H9 (cell line): Measurements from ENCODE around the gene SCCPDH. TPM values are rescaled to one million over a fixed set of nuclear protein-coding genes. Genes with fewer than 3 reads are reported as not detected.

Experiments
- DNase-seq: peaks from one replicate; pipeline ENCODE4 v3.0.0-alpha.2; 2017
- H2AFZ ChIP-seq: one replicate; pipeline ENCODE4 v1.6.1; 2013; ENCODE audit warnings: mild to moderate bottlenecking, low read length, control low read depth, moderate library complexity
- H2AK5ac ChIP-seq: 2 replicates; pipeline ENCODE4 v1.6.1; 2013; ENCODE audit warnings: low read length, control low read depth, mixed read lengths; ENCODE audit not compliant: insufficient read length
- H2BK120ac ChIP-seq: one replicate; pipeline ENCODE4 v1.6.1; 2013; ENCODE audit warnings: low read depth, mild to moderate bottlenecking, low read length, control low read depth, inconsistent platforms; ENCODE audit not compliant: poor library complexity, severe bottlenecking
- H2BK12ac ChIP-seq: 2 replicates; pipeline ENCODE4 v1.6.1; 2013; ENCODE audit warnings: low read length, control low read depth, mixed read lengths, low read depth; ENCODE audit not compliant: insufficient read length
- H2BK15ac ChIP-seq: 2 replicates; pipeline ENCODE4 v1.6.1; 2013; ENCODE audit warnings: low read depth, low read length, control low read depth
- H2BK20ac ChIP-seq: one replicate; pipeline ENCODE4 v1.6.1; 2013; ENCODE audit warnings: low read depth, mild to moderate bottlenecking, low read length, control low read depth, inconsistent platforms; ENCODE audit not compliant: poor library complexity, severe bottlenecking
- H2BK5ac ChIP-seq: 2 replicates; pipeline ENCODE4 v1.6.1; 2013; ENCODE audit warnings: low read length, control low read depth, mixed read lengths; ENCODE audit not compliant: insufficient read length
- H3K14ac ChIP-seq: 2 replicates; pipeline ENCODE4 v1.6.1; 2013; ENCODE audit warnings: low read length, control low read depth; ENCODE audit not compliant: insufficient read depth
- H3K18ac ChIP-seq: 2 replicates; pipeline ENCODE4 v1.6.1; 2013; ENCODE audit warnings: low read depth, mild to moderate bottlenecking, mixed read lengths, low read length, control low read depth; ENCODE audit not compliant: insufficient read length
- H3K23ac ChIP-seq: 2 replicates; pipeline ENCODE4 v1.6.1; 2013; ENCODE audit warnings: low read length, control low read depth, mixed read lengths, low read depth; ENCODE audit not compliant: insufficient read length
- H3K23me2 ChIP-seq: 2 replicates; pipeline ENCODE4 v1.6.1; 2013; ENCODE audit warnings: low read depth, mild to moderate bottlenecking, mixed read lengths, low read length, control low read depth; ENCODE audit not compliant: insufficient read length, poor library complexity, severe bottlenecking
- H3K27ac ChIP-seq: 2 replicates; pipeline ENCODE4 v1.5.1; 2013; ENCODE audit warnings: low read length, control low read depth, mixed read lengths, low read depth; ENCODE audit not compliant: insufficient read length
- H3K27me3 ChIP-seq: 2 replicates; pipeline ENCODE4 v1.6.1; 2013; ENCODE audit warnings: low read length, control low read depth, inconsistent platforms; ENCODE audit not compliant: insufficient read depth
- H3K4ac ChIP-seq: 2 replicates; pipeline ENCODE4 v1.6.1; 2013; ENCODE audit warnings: low read depth, mild to moderate bottlenecking, control low read depth, inconsistent platforms, low read length, moderate library complexity
- H3K4me1 ChIP-seq: 2 replicates; pipeline ENCODE4 v1.6.1; 2013; ENCODE audit warnings: low read length, control low read depth, inconsistent platforms; ENCODE audit not compliant: insufficient read depth
- H3K4me2 ChIP-seq: 2 replicates; pipeline ENCODE4 v1.6.1; 2013; ENCODE audit warnings: low read length, control low read depth, mixed read lengths; ENCODE audit not compliant: insufficient read length, insufficient read depth
- H3K56ac ChIP-seq: 2 replicates; pipeline ENCODE4 v1.6.1; 2013; ENCODE audit warnings: low read depth, mild to moderate bottlenecking, mixed read lengths, low read length, control low read depth; ENCODE audit not compliant: insufficient read length
- H3K79me1 ChIP-seq: 2 replicates; pipeline ENCODE4 v1.6.1; 2013; ENCODE audit warnings: low read depth, mild to moderate bottlenecking, moderate library complexity, low read length, control low read depth, inconsistent platforms; ENCODE audit not compliant: insufficient read depth, poor library complexity, severe bottlenecking
- H3K79me2 ChIP-seq: 2 replicates; pipeline ENCODE4 v1.6.1; 2013; ENCODE audit warnings: low read length, control low read depth, inconsistent platforms; ENCODE audit not compliant: insufficient read depth
- H3K9ac ChIP-seq: 2 replicates; pipeline ENCODE4 v1.6.1; 2013; ENCODE audit warnings: low read length, control low read depth, mixed read lengths; ENCODE audit not compliant: insufficient read length; ENCODE audit errors: extremely low read depth
- H3K9me3 ChIP-seq: one replicate; pipeline ENCODE4 v1.6.1; 2013; ENCODE audit warnings: low read depth, low read length, inconsistent platforms; ENCODE audit not compliant: control insufficient read depth
- H3T11ph ChIP-seq: one replicate; pipeline ENCODE4 v1.6.1; 2013; ENCODE audit warnings: mild to moderate bottlenecking, low read length, control low read depth, inconsistent platforms
- H4K20me1 ChIP-seq: one replicate; pipeline ENCODE4 v1.6.1; 2013; ENCODE audit not compliant: control insufficient read depth, insufficient read length, insufficient read depth
- H4K5ac ChIP-seq: 2 replicates; pipeline ENCODE4 v1.6.1; 2013; ENCODE audit warnings: low read depth, mild to moderate bottlenecking, mixed read lengths, low read length, control low read depth; ENCODE audit not compliant: insufficient read length
- H4K8ac ChIP-seq: replicated peaks from 2 replicates; pipeline ENCODE4 v1.6.1; 2013; ENCODE audit warnings: low read length, control low read depth, mixed read lengths, low read depth; ENCODE audit not compliant: insufficient read length
- H4K91ac ChIP-seq: 2 replicates; pipeline ENCODE4 v1.6.1; 2013; ENCODE audit warnings: low read depth, mild to moderate bottlenecking, moderate library complexity, mixed read lengths, low read length, control low read depth; ENCODE audit not compliant: insufficient read length
- H3K27ac Mint-ChIP-seq, 3 experiments: 2 replicates in 2 of 3; 3 replicates in 1 of 3; pipeline ENCODE4 v1.8.0; 2020 to 2021; ENCODE audit warnings: mixed read lengths in 3 of 3, mild to moderate bottlenecking in 1 of 3, moderate library complexity in 1 of 3
- H3K27me3 Mint-ChIP-seq: 2 replicates; pipeline ENCODE4 v1.8.0; 2021; ENCODE audit warnings: low read depth, mild to moderate bottlenecking, moderate library complexity, mixed read lengths
- H3K36me3 Mint-ChIP-seq, 3 experiments: 2 replicates in 2 of 3; 3 replicates in 1 of 3; pipeline ENCODE4 v1.8.0; 2020 to 2021; ENCODE audit warnings: low read depth in 3 of 3, mixed read lengths in 3 of 3; ENCODE audit not compliant: insufficient read depth in 1 of 3
- H3K4me1 Mint-ChIP-seq, 2 experiments: 2 replicates each; pipeline ENCODE4 v1.8.0; 2020; ENCODE audit warnings: mixed read lengths in 2 of 2
- H3K4me3 Mint-ChIP-seq, 2 experiments: 2 replicates in 1 of 2; 3 replicates in 1 of 2; pipeline ENCODE4 v1.8.0; 2020 to 2021; ENCODE audit warnings: mild to moderate bottlenecking in 2 of 2, mixed read lengths in 2 of 2, moderate library complexity in 1 of 2
- H3K9me3 Mint-ChIP-seq, 2 experiments: 2 replicates in 1 of 2; 3 replicates in 1 of 2; pipeline ENCODE4 v1.8.0; 2020; ENCODE audit warnings: mild to moderate bottlenecking in 2 of 2, mixed read lengths in 2 of 2, moderate library complexity in 1 of 2
- CTCF ChIP-seq: fragments of 200-600 bp; sonication (generic); conservative IDR thresholded peaks from 3 replicates; pipeline ENCODE4 v1.8.0; 2021; ENCODE audit warnings: antibody characterized with exemption, mild to moderate bottlenecking
- WGBS: extraction: QIAGEN DNeasy Blood & Tissue Kit; methylation state at CpG from one replicate; pipeline ENCODE4 v1.1.7; 2013; ENCODE audit warnings: missing lambda C conversion rate, low lambda C conversion rate, mixed read lengths; ENCODE audit not compliant: insufficient read length; ENCODE audit errors: extremely low coverage; 5-methylcytosine and 5-hydroxymethylcytosine counted together
- total RNA-seq: library from RNA; stranded (reverse); gene quantifications from 2 replicates; pipeline ENCODE4 v1.2.1, GENCODE V29; 2021

The SCCPDH gene
- total RNA-seq, 1 experiment from 2014 or later, result 20.7 TPM

GRCh38 chr1:246765521-246765920 is 41.3 kb downstream of the SCCPDH start:
- no peak for TF ChIP-seq CTCF
- Histone ChIP-seq H3K27ac (no peak overlapping the region), H3K56ac (no peak overlapping the region), H4K20me1 (no peaks in the 10 kb centered on the region), H2BK5ac (no peak overlapping the region), H2BK12ac (no peak overlapping the region), H3K23ac (no peak overlapping the region), H3K23me2 (no peaks in the 10 kb centered on the region), H2BK20ac (no peak overlapping the region), H3K79me1 (no peaks in the 10 kb centered on the region), H3K14ac (no peak overlapping the region), H3K18ac (no peak overlapping the region), H4K91ac (no peak overlapping the region), H2BK120ac (no peak overlapping the region), H2AK5ac (no peak overlapping the region), H3K27me3 (no peaks in the 10 kb centered on the region), H3T11ph (no peak overlapping the region), H4K5ac (no peak overlapping the region), H3K4me1 (peaks cover 7% of the 10 kb centered on the region; the same call in 1 of the 2 replicates), H3K9me3 (no peaks in the 10 kb centered on the region), H3K79me2 (no peaks in the 10 kb centered on the region), H2AFZ (no peak overlapping the region), H2BK15ac (no peak overlapping the region), H3K4me2 (no peak overlapping the region), H4K8ac (no peak overlapping the region), H3K9ac (no peak overlapping the region), H3K4ac (no peak overlapping the region)
- H3K27ac Mint-ChIP-seq, result no peak overlapping the region
- H3K4me1 Mint-ChIP-seq, result peaks cover 22 to 27% of the 10 kb centered on the region in 2 experiments
- no peaks in the 10 kb centered on the region for H3K9me3 Mint-ChIP-seq
- H3K27me3 Mint-ChIP-seq, result peaks cover 5% of the 10 kb centered on the region
- peaks cover 5 to 23% (median 9%) of the 10 kb centered on the region in 3 experiments; a peak in 6 of 7 replicates for H3K36me3 Mint-ChIP-seq
- no peak for DNase-seq
- 100% methylated on average over 2 of the region's 3 CpGs for WGBS
- H3K4me3 Mint-ChIP-seq, result no peak overlapping the region
